Esophagus squamous epithelium (tissue), 4 donors: ENCODE results near the gene EIF4EBP3.

Experiments
- POLR2A ChIP-seq, 4 donors: fragments of 450-650 bp; IDR thresholded peaks; one replicate each; pipeline ENCODE4 v1.6.1; 2017; ENCODE audit warnings: antibody characterized with exemption in 4 of 4, mild to moderate bottlenecking in 4 of 4, moderate library complexity in 3 of 4
- TF ChIP-seq, protein P1 (sequence below), 6 experiments: fragments of 450-650 bp in 4 of 6; fragments of 200-600 bp in 2 of 6; sonication (generic) in 2 of 6; IDR thresholded peaks; one replicate each; pipeline ENCODE4 v1.5.1; 2016 to 2019; ENCODE audit warnings: antibody characterized with exemption in 6 of 6, mild to moderate bottlenecking in 4 of 6, moderate library complexity in 4 of 6

DNA sequence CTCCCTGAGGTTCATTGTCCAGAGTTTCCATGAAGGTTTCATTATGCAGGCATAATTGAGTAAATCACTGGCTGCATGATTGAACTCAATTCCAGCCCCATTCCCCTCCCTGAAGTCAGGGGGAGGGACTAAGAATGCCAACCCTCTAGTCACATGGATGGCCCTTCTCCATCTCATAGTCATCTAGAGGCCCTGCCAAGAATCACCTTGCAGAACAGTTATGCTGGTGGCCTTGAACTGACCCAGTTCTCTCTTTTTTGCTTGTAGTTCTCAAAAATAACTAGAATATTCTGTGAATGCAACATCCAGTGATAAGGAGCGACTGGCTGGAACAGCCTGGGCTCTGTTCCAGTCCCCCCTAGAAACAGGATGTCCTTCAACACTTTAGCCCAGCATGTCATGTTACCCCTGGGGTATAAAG lies 48.9 kb downstream of the EIF4EBP3 start:
- TF ChIP-seq, protein P1, sequence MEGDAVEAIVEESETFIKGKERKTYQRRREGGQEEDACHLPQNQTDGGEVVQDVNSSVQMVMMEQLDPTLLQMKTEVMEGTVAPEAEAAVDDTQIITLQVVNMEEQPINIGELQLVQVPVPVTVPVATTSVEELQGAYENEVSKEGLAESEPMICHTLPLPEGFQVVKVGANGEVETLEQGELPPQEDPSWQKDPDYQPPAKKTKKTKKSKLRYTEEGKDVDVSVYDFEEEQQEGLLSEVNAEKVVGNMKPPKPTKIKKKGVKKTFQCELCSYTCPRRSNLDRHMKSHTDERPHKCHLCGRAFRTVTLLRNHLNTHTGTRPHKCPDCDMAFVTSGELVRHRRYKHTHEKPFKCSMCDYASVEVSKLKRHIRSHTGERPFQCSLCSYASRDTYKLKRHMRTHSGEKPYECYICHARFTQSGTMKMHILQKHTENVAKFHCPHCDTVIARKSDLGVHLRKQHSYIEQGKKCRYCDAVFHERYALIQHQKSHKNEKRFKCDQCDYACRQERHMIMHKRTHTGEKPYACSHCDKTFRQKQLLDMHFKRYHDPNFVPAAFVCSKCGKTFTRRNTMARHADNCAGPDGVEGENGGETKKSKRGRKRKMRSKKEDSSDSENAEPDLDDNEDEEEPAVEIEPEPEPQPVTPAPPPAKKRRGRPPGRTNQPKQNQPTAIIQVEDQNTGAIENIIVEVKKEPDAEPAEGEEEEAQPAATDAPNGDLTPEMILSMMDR (IDR thresholded peaks at IDR 0.05) = no peak
- TF ChIP-seq POLR2A (IDR thresholded peaks at IDR 0.05) = no peak
